Epithelial cell of proximal tubule (primary cell): ENCODE results near the gene MSH3. TPM values are rescaled to one million over a fixed set of nuclear protein-coding genes. Genes with fewer than 3 reads are reported as not detected.
"Not testable (repeated sequence)": the region's sequence is repeated elsewhere in the genome, so short reads cannot be mapped to it uniquely, and the experiment has no call there.

Source experiments
- DNase-seq: peaks from one replicate; pipeline ENCODE4 v3.0.0-alpha.2; 2011; ENCODE audit warnings: low read depth
- H3K4me3 ChIP-seq: 2 replicates; pipeline ENCODE4 v1.5.1; 2011; ENCODE audit warnings: low read depth, mild to moderate bottlenecking, low read length
- total RNA-seq: library from RNA; depleted of rRNA; stranded (reverse); fragments of >200 nt; gene quantifications from 2 replicates; pipeline ENCODE4 v1.2.3, GENCODE V29; 2015
- TF ChIP-seq, protein P1 (sequence below): conservative IDR thresholded peaks from 2 replicates; pipeline ENCODE4 v1.5.1; 2012; ENCODE audit warnings: low read depth, mild to moderate bottlenecking, low read length

Gene MSH3
- total RNA-seq, 1 donor from 2014 or later: 8.8 TPM

DNA sequence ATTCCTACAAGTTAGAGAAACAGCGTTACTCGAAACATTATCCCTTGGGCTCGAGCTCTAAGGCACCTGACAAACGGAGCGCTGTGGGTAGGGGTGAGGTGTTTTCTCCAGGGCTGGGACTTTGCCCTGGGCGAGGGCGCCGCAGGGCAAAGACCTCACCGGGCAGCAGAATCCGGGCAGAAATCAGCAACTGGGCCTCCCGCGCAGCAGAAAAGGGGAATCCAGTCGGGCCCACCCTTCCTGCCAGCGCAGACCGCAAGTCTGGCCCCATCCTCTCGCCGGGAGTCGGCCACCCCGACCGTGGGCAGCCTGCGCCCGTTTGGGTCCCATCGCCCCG is 430 bp upstream of the MSH3 start:
- TF ChIP-seq, protein P1, sequence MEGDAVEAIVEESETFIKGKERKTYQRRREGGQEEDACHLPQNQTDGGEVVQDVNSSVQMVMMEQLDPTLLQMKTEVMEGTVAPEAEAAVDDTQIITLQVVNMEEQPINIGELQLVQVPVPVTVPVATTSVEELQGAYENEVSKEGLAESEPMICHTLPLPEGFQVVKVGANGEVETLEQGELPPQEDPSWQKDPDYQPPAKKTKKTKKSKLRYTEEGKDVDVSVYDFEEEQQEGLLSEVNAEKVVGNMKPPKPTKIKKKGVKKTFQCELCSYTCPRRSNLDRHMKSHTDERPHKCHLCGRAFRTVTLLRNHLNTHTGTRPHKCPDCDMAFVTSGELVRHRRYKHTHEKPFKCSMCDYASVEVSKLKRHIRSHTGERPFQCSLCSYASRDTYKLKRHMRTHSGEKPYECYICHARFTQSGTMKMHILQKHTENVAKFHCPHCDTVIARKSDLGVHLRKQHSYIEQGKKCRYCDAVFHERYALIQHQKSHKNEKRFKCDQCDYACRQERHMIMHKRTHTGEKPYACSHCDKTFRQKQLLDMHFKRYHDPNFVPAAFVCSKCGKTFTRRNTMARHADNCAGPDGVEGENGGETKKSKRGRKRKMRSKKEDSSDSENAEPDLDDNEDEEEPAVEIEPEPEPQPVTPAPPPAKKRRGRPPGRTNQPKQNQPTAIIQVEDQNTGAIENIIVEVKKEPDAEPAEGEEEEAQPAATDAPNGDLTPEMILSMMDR: no peak
- H3K4me3 ChIP-seq: peak overlapping the region; percentile 68
- DNase-seq: no peak

DNA sequence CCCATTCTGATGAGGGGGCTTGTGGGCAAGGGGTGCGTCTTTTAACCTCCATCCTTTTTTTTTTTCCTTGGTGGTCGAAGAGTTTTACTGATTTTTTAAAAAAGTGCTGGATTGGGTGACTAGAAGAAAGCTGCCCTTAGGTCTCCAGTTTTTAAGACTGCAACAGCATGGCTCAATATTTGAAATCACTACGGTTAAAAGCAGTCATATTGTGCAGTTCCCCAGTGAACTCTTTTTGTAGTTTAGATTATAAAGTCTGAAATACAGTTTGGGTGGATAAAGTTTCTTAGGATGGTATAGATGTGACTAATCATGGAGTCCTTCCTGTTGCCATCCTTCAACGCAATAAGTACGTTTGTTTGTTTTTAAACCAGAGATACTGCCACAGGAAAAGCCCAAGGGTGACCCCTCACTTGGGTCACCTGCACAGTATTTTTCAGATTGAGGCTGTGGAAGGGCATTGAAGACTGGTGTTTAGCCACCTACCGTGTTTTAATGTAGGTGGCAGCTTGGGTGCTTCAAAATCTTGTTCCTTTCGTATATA is 851 bp downstream of the MSH3 start:
- peak overlapping the region; percentile 68 for H3K4me3 ChIP-seq
- no peak for DNase-seq
- TF ChIP-seq, protein P1: no peak

DNA sequence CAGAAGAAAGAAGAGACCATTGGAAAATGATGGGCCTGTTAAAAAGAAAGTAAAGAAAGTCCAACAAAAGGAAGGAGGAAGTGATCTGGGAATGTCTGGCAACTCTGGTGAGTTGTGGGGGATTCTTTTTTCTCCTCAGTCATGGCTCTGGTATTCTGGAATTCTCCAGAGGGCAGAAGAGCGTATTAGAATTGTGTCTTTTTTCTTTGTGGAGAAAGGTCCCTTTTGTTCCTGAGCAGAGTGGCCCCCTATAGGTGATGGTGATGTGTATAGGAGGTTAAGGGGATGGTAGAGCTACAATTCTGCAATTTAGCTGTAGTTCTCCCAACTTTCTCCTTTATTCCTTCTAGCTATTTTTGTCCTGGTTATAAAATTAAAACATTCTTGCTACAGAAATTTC is 2.0 kb downstream of the MSH3 start:
- no peak for DNase-seq
- H3K4me3 ChIP-seq: no peak overlapping the region
- TF ChIP-seq, protein P1: peak; percentile 26

DNA sequence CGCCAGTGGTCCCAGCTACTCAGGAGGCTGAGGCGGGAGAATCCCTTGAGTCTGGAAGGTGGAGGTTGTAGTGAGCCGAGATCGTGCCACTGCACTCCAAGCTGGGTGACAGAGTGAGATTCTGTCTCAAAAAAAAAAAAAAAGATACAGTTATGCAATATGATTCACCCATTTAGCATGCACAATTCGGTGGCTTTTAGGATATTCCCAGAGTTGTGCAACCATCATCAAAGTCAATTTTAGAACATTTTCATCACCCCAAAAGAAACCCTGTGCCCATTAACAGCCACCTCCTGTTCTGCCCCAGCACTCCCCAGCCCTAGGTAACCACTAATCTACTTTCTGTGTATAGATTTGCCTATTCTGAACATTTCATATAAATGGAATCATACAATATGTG is 4.7 kb downstream of the MSH3 start:
- TF ChIP-seq, protein P1: no peak
- no peak for DNase-seq
- no peak overlapping the region for H3K4me3 ChIP-seq

DNA sequence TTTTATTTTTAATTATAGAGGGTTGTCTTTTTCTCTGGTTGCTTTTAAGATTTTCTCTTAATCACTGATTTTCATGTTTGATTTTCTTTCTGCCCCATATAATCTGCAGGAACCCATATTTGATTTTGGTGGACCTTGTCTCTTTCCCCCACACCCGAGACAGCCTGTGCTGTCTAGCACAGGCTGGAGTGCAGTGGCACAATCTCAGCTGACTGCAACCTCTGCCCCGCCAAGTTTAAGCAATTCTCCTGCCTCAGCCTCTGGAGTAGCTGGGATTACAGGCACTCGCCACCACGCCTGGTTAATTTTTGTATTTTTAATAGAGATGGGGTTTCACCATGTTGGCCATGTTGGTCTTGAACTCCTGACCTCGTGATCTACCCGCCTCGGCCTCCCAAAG is 6.2 kb downstream of the MSH3 start:
- not testable (repeated sequence) for DNase-seq, H3K4me3 ChIP-seq

DNA sequence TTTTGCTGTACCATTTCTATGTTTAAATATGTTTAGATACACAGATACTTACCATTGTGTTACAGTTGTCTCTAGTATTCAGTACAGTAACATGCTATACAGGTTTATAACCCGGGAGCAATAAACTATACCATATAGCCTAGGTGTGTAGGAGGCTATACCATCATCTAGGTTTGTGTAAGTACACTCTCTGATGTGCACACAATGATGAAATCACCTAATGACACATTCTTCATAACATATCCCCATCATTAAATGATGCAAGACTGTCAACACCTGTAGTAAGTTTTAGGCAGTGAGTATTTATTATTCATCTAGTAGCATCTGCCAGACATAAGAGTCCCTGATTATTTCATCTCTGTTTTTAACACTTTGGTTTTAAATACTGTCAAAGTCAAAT is 7.7 kb downstream of the MSH3 start:
- no peak for DNase-seq
- TF ChIP-seq, protein P1: no peak
- no peak overlapping the region for H3K4me3 ChIP-seq

DNA sequence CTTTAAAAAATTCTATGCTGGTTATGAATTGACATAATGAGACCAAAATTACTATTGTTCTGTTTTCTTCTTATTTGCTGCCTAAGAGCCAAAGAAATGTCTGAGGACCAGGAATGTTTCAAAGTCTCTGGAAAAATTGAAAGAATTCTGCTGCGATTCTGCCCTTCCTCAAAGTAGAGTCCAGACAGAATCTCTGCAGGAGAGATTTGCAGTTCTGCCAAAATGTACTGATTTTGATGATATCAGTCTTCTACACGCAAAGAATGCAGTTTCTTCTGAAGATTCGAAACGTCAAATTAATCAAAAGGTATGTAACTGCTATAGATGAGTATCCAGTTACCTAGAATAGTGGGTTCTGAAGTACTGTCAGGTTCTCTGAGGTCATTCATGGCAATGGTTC is 10.6 kb downstream of the MSH3 start:
- no peak for DNase-seq
- TF ChIP-seq, protein P1: no peak
- no peak overlapping the region for H3K4me3 ChIP-seq

DNA sequence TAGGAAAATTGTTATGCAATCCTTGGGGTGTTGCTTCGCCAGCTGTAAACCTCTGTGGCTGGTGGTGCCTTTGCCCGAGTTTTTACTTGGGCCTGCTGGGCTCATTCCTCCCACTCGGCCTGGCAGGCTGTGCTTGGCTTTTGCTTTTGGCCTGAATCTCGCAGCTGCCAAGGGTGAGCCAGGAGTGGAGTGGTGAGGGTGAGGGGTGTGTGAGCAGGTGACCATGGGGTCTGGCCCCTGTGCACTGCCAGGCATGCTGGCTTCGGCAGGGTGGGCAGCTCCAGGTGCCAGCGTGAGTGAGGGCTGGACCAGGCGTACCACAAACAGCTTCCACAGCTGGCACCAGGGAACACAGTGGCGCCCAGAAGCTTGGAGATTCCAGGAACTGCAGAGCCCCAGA is 12.9 kb downstream of the MSH3 start:
- H3K4me3 ChIP-seq: no peak overlapping the region
- TF ChIP-seq, protein P1: no peak
- DNase-seq: no peak
